Esophagus squamous epithelium (tissue), 4 donors: ENCODE measurements around the gene EEF1AKMT4.

ENCODE experiments used
- CTCF ChIP-seq, 6 experiments: fragments of 450-650 bp in 4 of 6; fragments of 200-600 bp in 2 of 6; sonication (generic) in 2 of 6; IDR thresholded peaks; one replicate each; pipeline ENCODE4 v1.5.1; 2016 to 2019; ENCODE audit warnings: antibody characterized with exemption in 6 of 6, mild to moderate bottlenecking in 4 of 6, moderate library complexity in 4 of 6
- POLR2A ChIP-seq, 4 donors: fragments of 450-650 bp; IDR thresholded peaks; one replicate each; pipeline ENCODE4 v1.6.1; 2017; ENCODE audit warnings: antibody characterized with exemption in 4 of 4, mild to moderate bottlenecking in 4 of 4, moderate library complexity in 3 of 4

DNA sequence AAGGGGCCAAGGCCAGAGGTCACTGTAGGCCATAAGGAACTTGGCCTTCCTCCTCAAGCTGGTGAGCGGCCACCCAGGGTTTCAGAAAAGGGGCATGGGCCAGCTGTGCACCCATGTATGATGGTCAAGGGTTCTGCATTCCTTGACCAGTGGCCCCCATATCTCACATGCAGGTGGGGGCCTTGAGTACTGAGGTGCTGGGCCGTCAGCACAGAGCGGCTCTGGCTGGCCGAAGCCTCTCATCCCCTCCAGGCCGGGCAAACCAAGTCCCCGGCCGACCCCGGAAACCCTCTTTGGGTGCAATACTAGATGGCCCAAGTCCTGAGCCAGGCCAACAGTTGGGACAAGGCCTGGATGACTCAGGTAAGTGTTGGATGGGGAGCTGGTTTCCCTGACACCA lies 10.3 kb upstream of the EEF1AKMT4 start:
- no peak for TF ChIP-seq CTCF (IDR thresholded peaks at IDR 0.05)
- TF ChIP-seq POLR2A (IDR thresholded peaks at IDR 0.05), result no peak
